ENCODE measurements around the gene PKP4.

DNA sequence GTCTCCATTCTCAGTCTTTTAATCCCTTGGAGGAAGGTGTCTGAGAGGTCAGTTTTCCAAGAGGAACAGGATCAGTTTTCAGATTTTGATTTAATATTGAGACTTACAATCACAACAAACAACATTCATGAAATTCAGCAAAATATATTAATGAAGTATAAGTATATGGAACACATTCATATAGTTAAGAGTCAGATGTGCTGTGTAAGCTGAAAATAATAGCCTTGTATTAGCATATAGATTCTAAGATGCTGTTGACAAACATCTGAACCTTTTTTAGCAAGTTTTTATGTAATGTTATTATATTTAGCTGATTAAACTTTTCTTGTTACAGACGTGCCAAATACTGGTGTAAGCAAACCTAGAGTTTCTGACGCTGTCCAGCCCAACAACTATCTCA lies 163.9 kb downstream of the PKP4 start:
- TF ChIP-seq POLR2AphosphoS5 (IDR thresholded peaks at IDR 0.05; ENCODE audit: low read depth) = no peak
- no peak for TF ChIP-seq CTCF (conservative IDR thresholded peaks at IDR 0.05; ENCODE audit: low read depth in 2 of 2)
- TF ChIP-seq EZH2 (IDR thresholded peaks at IDR 0.05; ENCODE audit: low read depth, unreplicated experiment) = no peak
- TF ChIP-seq CREB1 (CRISPR knock-in tag; IDR thresholded peaks at IDR 0.05; ENCODE audit: low read depth) = no peak
